Measurements from ENCODE around the gene COQ8A.
"Not testable (repeated sequence)": the region's sequence is repeated elsewhere in the genome, so short reads cannot be mapped to it uniquely, and the experiment has no call there.

Gene COQ8A

GRCh38 chr1:226993814-226994585, 53.9 kb downstream of the COQ8A start:
- in situ Hi-C loops (cut with MboI; ENCODE audit: low pct_unique_long_range_greater_than_20kb, low sequenced_read_pairs) = no loop called here
- DNase-seq = no peak

GRCh38 chr1:226994586-226995364, 54.7 kb downstream of the COQ8A start:
- in situ Hi-C loops (cut with MboI; ENCODE audit: low pct_unique_long_range_greater_than_20kb, low sequenced_read_pairs) = no loop called here
- no peak for DNase-seq

GRCh38 chr1:226995365-226996332, 55.6 kb downstream of the COQ8A start:
- in situ Hi-C loops (cut with MboI; ENCODE audit: low pct_unique_long_range_greater_than_20kb, low sequenced_read_pairs) = no loop called here
- no peak for DNase-seq

- in situ Hi-C loops (cut with MboI; ENCODE audit: low pct_unique_long_range_greater_than_20kb, low sequenced_read_pairs) = not testable (repeated sequence)
Measured at GRCh38 chr1:226999579-226999978, 59.5 kb downstream of the COQ8A start.

GRCh38 chr1:227002531-227003049, 62.5 kb downstream of the COQ8A start:
- in situ Hi-C loops (cut with MboI; ENCODE audit: low pct_unique_long_range_greater_than_20kb, low sequenced_read_pairs) = no loop called here
- DNase-seq = peak; percentile 56

More at GRCh38 chr1:226999579-226999978, 59.5 kb downstream of the COQ8A start:
- not testable (repeated sequence) for DNase-seq

GRCh38 chr1:227003165-227003564, 63.1 kb downstream of the COQ8A start:
- in situ Hi-C loops (cut with MboI; ENCODE audit: low pct_unique_long_range_greater_than_20kb, low sequenced_read_pairs) = no loop called here
- no peak for DNase-seq

- no peak for DNase-seq
- in situ Hi-C loops (cut with MboI; ENCODE audit: low pct_unique_long_range_greater_than_20kb, low sequenced_read_pairs) = no loop called here
Measured at GRCh38 chr1:227004796-227005195, 64.7 kb downstream of the COQ8A start.

GRCh38 chr1:227006226-227006796, 66.2 kb downstream of the COQ8A start:
- no peak for DNase-seq

GRCh38 chr1:227009937-227010336, 69.8 kb downstream of the COQ8A start:
- in situ Hi-C loops (cut with MboI; ENCODE audit: low pct_unique_long_range_greater_than_20kb, low sequenced_read_pairs) = no loop called here
- DNase-seq = no peak

More at GRCh38 chr1:227006226-227006796, 66.2 kb downstream of the COQ8A start:
- in situ Hi-C loops (cut with MboI; ENCODE audit: low pct_unique_long_range_greater_than_20kb, low sequenced_read_pairs) = no loop called here

- in situ Hi-C loops (cut with MboI; ENCODE audit: low pct_unique_long_range_greater_than_20kb, low sequenced_read_pairs) = no loop called here
- DNase-seq = no peak
Measured at GRCh38 chr1:227010645-227011044, 70.6 kb downstream of the COQ8A start.

GRCh38 chr1:227016990-227017389, 76.9 kb downstream of the COQ8A start:
- in situ Hi-C loops (cut with MboI; ENCODE audit: low pct_unique_long_range_greater_than_20kb, low sequenced_read_pairs) = no loop called here
- no peak for DNase-seq

GRCh38 chr1:227032396-227032795, 92.3 kb downstream of the COQ8A start:
- in situ Hi-C loops (cut with MboI; ENCODE audit: low pct_unique_long_range_greater_than_20kb, low sequenced_read_pairs) = no loop called here
- DNase-seq = no peak

GRCh38 chr1:227033880-227034279, 93.8 kb downstream of the COQ8A start:
- in situ Hi-C loops (cut with MboI; ENCODE audit: low pct_unique_long_range_greater_than_20kb, low sequenced_read_pairs) = no loop called here
- no peak for DNase-seq

GRCh38 chr1:227035316-227035715, 95.2 kb downstream of the COQ8A start:
- DNase-seq = no peak
- in situ Hi-C loops (cut with MboI; ENCODE audit: low pct_unique_long_range_greater_than_20kb, low sequenced_read_pairs) = no loop called here

- in situ Hi-C loops (cut with MboI; ENCODE audit: low pct_unique_long_range_greater_than_20kb, low sequenced_read_pairs) = no loop called here
- no peak for DNase-seq
Measured at GRCh38 chr1:227037121-227037520, 97.0 kb downstream of the COQ8A start.
